Measurements from ENCODE around the gene DRG1.
"Not testable (repeated sequence)": the region's sequence is repeated elsewhere in the genome, so short reads cannot be mapped to it uniquely, and the experiment has no call there.

DNA sequence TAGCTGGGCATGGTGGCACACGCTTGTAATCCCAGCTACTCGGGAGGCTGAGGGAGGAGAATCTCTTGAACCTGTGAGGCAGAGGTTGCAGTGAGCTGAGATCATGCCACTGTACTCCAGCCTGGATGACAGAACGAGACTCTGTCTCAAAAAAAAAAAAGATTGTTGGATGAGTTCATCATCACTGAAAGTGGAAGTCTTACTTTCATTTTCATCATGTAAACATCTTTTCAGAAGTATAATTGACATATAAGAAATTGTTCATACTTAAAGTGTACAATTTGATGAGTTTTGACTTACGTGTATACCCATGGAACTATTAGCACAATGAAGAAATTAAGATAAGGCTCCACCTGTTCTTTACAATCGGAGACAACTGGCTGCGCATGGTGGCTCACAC lies 20.8 kb upstream of the DRG1 start:
- TF ChIP-seq, protein P1, sequence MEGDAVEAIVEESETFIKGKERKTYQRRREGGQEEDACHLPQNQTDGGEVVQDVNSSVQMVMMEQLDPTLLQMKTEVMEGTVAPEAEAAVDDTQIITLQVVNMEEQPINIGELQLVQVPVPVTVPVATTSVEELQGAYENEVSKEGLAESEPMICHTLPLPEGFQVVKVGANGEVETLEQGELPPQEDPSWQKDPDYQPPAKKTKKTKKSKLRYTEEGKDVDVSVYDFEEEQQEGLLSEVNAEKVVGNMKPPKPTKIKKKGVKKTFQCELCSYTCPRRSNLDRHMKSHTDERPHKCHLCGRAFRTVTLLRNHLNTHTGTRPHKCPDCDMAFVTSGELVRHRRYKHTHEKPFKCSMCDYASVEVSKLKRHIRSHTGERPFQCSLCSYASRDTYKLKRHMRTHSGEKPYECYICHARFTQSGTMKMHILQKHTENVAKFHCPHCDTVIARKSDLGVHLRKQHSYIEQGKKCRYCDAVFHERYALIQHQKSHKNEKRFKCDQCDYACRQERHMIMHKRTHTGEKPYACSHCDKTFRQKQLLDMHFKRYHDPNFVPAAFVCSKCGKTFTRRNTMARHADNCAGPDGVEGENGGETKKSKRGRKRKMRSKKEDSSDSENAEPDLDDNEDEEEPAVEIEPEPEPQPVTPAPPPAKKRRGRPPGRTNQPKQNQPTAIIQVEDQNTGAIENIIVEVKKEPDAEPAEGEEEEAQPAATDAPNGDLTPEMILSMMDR (IDR thresholded peaks at IDR 0.05), result not testable (repeated sequence)
- TF ChIP-seq POLR2A, EP300 (IDR thresholded peaks at IDR 0.05): not testable (repeated sequence)

Data from tibial nerve (tissue), 4 donors.